ENCODE results near the gene STX11.

DNA sequence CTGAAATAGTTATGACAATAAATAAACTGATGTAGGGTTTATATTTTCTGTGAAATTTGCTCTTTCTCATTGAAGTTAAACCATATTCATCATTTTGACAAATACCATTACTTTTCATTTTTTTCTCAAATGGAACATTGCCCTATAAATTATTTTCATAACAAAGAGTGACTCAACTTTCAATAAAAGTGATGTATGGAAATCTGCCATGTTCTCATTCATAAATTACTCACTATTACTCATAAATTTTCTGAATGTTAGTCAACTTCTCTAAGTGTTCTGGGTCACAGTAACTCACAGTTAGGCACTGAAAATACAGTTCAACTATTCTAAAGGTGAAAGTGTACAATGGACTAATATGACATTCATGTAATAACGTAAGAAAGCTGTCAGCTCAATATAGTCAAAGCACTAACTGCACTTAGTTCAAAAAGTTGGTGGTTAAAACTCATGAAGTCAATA, 19.0 kb upstream of the STX11 start:
- TF ChIP-seq, protein P1, sequence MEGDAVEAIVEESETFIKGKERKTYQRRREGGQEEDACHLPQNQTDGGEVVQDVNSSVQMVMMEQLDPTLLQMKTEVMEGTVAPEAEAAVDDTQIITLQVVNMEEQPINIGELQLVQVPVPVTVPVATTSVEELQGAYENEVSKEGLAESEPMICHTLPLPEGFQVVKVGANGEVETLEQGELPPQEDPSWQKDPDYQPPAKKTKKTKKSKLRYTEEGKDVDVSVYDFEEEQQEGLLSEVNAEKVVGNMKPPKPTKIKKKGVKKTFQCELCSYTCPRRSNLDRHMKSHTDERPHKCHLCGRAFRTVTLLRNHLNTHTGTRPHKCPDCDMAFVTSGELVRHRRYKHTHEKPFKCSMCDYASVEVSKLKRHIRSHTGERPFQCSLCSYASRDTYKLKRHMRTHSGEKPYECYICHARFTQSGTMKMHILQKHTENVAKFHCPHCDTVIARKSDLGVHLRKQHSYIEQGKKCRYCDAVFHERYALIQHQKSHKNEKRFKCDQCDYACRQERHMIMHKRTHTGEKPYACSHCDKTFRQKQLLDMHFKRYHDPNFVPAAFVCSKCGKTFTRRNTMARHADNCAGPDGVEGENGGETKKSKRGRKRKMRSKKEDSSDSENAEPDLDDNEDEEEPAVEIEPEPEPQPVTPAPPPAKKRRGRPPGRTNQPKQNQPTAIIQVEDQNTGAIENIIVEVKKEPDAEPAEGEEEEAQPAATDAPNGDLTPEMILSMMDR (IDR thresholded peaks at IDR 0.05 in 2 of 3, conservative IDR thresholded peaks at IDR 0.05 in 1 of 3; ENCODE audit: control insufficient read depth in 2 of 3, extremely low read depth in 1 of 3, insufficient read depth in 1 of 3, low read depth in 3 of 3, low read length in 3 of 3) = no peak
- TF ChIP-seq, protein P2, sequence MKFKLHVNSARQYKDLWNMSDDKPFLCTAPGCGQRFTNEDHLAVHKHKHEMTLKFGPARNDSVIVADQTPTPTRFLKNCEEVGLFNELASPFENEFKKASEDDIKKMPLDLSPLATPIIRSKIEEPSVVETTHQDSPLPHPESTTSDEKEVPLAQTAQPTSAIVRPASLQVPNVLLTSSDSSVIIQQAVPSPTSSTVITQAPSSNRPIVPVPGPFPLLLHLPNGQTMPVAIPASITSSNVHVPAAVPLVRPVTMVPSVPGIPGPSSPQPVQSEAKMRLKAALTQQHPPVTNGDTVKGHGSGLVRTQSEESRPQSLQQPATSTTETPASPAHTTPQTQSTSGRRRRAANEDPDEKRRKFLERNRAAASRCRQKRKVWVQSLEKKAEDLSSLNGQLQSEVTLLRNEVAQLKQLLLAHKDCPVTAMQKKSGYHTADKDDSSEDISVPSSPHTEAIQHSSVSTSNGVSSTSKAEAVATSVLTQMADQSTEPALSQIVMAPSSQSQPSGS (IDR thresholded peaks at IDR 0.05; ENCODE audit: low read length) = peak; percentile 22; the same call in 1 of the 2 replicates
- TF ChIP-seq GABPA (IDR thresholded peaks at IDR 0.05; ENCODE audit: low read depth) = peak; percentile 35; the same call in 1 of the 2 replicates
- no peak for TF ChIP-seq YY1 (IDR thresholded peaks at IDR 0.05; ENCODE audit: low read depth, low read length)
- TF ChIP-seq, protein P3, sequence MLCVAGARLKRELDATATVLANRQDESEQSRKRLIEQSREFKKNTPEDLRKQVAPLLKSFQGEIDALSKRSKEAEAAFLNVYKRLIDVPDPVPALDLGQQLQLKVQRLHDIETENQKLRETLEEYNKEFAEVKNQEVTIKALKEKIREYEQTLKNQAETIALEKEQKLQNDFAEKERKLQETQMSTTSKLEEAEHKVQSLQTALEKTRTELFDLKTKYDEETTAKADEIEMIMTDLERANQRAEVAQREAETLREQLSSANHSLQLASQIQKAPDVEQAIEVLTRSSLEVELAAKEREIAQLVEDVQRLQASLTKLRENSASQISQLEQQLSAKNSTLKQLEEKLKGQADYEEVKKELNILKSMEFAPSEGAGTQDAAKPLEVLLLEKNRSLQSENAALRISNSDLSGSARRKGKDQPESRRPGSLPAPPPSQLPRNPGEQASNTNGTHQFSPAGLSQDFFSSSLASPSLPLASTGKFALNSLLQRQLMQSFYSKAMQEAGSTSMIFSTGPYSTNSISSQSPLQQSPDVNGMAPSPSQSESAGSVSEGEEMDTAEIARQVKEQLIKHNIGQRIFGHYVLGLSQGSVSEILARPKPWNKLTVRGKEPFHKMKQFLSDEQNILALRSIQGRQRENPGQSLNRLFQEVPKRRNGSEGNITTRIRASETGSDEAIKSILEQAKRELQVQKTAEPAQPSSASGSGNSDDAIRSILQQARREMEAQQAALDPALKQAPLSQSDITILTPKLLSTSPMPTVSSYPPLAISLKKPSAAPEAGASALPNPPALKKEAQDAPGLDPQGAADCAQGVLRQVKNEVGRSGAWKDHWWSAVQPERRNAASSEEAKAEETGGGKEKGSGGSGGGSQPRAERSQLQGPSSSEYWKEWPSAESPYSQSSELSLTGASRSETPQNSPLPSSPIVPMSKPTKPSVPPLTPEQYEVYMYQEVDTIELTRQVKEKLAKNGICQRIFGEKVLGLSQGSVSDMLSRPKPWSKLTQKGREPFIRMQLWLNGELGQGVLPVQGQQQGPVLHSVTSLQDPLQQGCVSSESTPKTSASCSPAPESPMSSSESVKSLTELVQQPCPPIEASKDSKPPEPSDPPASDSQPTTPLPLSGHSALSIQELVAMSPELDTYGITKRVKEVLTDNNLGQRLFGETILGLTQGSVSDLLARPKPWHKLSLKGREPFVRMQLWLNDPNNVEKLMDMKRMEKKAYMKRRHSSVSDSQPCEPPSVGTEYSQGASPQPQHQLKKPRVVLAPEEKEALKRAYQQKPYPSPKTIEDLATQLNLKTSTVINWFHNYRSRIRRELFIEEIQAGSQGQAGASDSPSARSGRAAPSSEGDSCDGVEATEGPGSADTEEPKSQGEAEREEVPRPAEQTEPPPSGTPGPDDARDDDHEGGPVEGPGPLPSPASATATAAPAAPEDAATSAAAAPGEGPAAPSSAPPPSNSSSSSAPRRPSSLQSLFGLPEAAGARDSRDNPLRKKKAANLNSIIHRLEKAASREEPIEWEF (IDR thresholded peaks at IDR 0.05; ENCODE audit: insufficient replicate concordance, low read depth, low read length) = no peak
- no peak for TF ChIP-seq RCOR1 (conservative IDR thresholded peaks at IDR 0.05; ENCODE audit: low read depth, low read length)
- TF ChIP-seq POLR2AphosphoS5 (IDR thresholded peaks at IDR 0.05; ENCODE audit: low read length) = no peak
- TF ChIP-seq, protein P4, sequence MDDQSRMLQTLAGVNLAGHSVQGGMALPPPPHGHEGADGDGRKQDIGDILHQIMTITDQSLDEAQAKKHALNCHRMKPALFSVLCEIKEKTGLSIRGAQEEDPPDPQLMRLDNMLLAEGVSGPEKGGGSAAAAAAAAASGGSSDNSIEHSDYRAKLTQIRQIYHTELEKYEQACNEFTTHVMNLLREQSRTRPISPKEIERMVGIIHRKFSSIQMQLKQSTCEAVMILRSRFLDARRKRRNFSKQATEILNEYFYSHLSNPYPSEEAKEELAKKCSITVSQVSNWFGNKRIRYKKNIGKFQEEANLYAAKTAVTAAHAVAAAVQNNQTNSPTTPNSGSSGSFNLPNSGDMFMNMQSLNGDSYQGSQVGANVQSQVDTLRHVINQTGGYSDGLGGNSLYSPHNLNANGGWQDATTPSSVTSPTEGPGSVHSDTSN (IDR thresholded peaks at IDR 0.05; ENCODE audit: insufficient replicate concordance, low read depth, low read length) = no peak
- TF ChIP-seq E2F4 (IDR thresholded peaks at IDR 0.05; ENCODE audit: low read depth, low read length) = no peak
- TF ChIP-seq ZNF24 (IDR thresholded peaks at IDR 0.05) = no peak
- TF ChIP-seq ETV6 (conservative IDR thresholded peaks at IDR 0.05 in 1 of 2, IDR thresholded peaks at IDR 0.05 in 1 of 2; ENCODE audit: borderline replicate concordance in 1 of 2, low read depth in 1 of 2) = no peak
- no peak for TF ChIP-seq GATAD2B (conservative IDR thresholded peaks at IDR 0.05; ENCODE audit: low read depth)

Data from GM12878 (cell line).